ENCODE results near the gene DNAH12. TPM values are rescaled to one million over a fixed set of nuclear protein-coding genes. Genes with fewer than 3 reads are reported as not detected.

The DNAH12 gene
- total RNA-seq, 4 donors from 2014 or later, result under 0.01 to 1.1 (median 0.15) TPM

- H3K4me1 ChIP-seq, result peaks cover 0 to 54% (median under 1%) of the 10 kb centered on the region in 4 donors
- no peak for DNase-seq (ENCODE audit: low spot score in 2 of 2)
- no peak overlapping the region for H3K4me3 ChIP-seq
- 90 to 98% methylated on average over 7 of the region's 7 CpGs for WGBS, 2 donors
- H3K9me3 ChIP-seq, result no peaks in the 10 kb centered on the region
- no peak overlapping the region for H3K27ac ChIP-seq
- no peaks in the 10 kb centered on the region for H3K27me3 ChIP-seq
- peaks cover 0 to 37% (median 0%) of the 10 kb centered on the region in 3 donors for H3K36me3 ChIP-seq
- TF ChIP-seq EP300 (IDR thresholded peaks at IDR 0.05) (no peak), POLR2A (IDR thresholded peaks at IDR 0.05) (no peak)
These were observed 38.5 kb upstream of the DNAH12 start for GRCh38 chr3:57582474-57583168.

GRCh38 chr3:57577801-57578200 lies 33.7 kb upstream of the DNAH12 start:
- 91% methylated on average over 9 of the region's 9 CpGs for WGBS, 2 donors
- Histone ChIP-seq H3K4me3 (no peak overlapping the region), H3K27ac (no peak overlapping the region), H3K36me3 (peaks cover 2 to 62% (median 17%) of the 10 kb centered on the region in 3 donors), H3K27me3 (no peaks in the 10 kb centered on the region), H3K4me1 (peaks cover 0 to 37% (median 9%) of the 10 kb centered on the region in 4 donors), H3K9me3 (no peaks in the 10 kb centered on the region)
- no peak for TF ChIP-seq EP300 (IDR thresholded peaks at IDR 0.05)
- no peak for TF ChIP-seq POLR2A (IDR thresholded peaks at IDR 0.05)
- TF ChIP-seq CTCF (IDR thresholded peaks at IDR 0.05), result no peak
- DNase-seq (ENCODE audit: low spot score in 2 of 2), result no peak

GRCh38 chr3:57575966-57576626 lies 32.0 kb upstream of the DNAH12 start:
- WGBS, 2 donors, result 45 to 50% methylated on average over 3 of the region's 3 CpGs
- H3K9me3 ChIP-seq, result no peaks in the 10 kb centered on the region
- peaks cover 0 to 34% (median 9%) of the 10 kb centered on the region in 4 donors for H3K4me1 ChIP-seq
- no peak overlapping the region for H3K4me3 ChIP-seq
- peaks cover 2 to 60% (median 17%) of the 10 kb centered on the region in 3 donors for H3K36me3 ChIP-seq
- no peak for DNase-seq (ENCODE audit: low spot score in 2 of 2)
- H3K27me3 ChIP-seq, result no peaks in the 10 kb centered on the region
- TF ChIP-seq POLR2A (IDR thresholded peaks at IDR 0.05) (no peak), EP300 (IDR thresholded peaks at IDR 0.05) (no peak)
- H3K27ac ChIP-seq, result peak overlapping the region in 1 of 4 donors; percentile 80

- no peak overlapping the region for H3K27ac ChIP-seq
- H3K4me1 ChIP-seq, result peaks cover 0 to 16% (median 6%) of the 10 kb centered on the region in 4 donors
- no peak for DNase-seq (ENCODE audit: low spot score in 2 of 2)
- no peak overlapping the region for H3K4me3 ChIP-seq
- 81 to 84% methylated on average over 3 of the region's 3 CpGs for WGBS, 2 donors
- H3K27me3 ChIP-seq, result no peaks in the 10 kb centered on the region
- no peaks in the 10 kb centered on the region for H3K9me3 ChIP-seq
- H3K36me3 ChIP-seq, result peaks cover 2 to 64% (median 17%) of the 10 kb centered on the region in 3 donors
- TF ChIP-seq CTCF (IDR thresholded peaks at IDR 0.05) (no peak), EP300 (IDR thresholded peaks at IDR 0.05) (no peak), POLR2A (IDR thresholded peaks at IDR 0.05) (no peak)
These were observed 28.0 kb upstream of the DNAH12 start for GRCh38 chr3:57572096-57572495.

GRCh38 chr3:57570878-57571277 lies 26.7 kb upstream of the DNAH12 start:
- Histone ChIP-seq H3K27me3 (no peaks in the 10 kb centered on the region), H3K36me3 (peaks cover 2 to 76% (median 17%) of the 10 kb centered on the region in 3 donors)
- 96 to 97% methylated on average over 2 of the region's 2 CpGs for WGBS, 2 donors

More at GRCh38 chr3:57570878-57571277, 26.7 kb upstream of the DNAH12 start:
- no peak for DNase-seq (ENCODE audit: low spot score in 2 of 2)
- H3K4me1 ChIP-seq, result peaks cover 0 to 4% (median 0%) of the 10 kb centered on the region in 4 donors
- TF ChIP-seq CTCF (IDR thresholded peaks at IDR 0.05) (no peak), EP300 (IDR thresholded peaks at IDR 0.05) (no peak), POLR2A (IDR thresholded peaks at IDR 0.05) (no peak)
- no peak overlapping the region for H3K4me3 ChIP-seq
- no peak overlapping the region for H3K27ac ChIP-seq
- no peaks in the 10 kb centered on the region for H3K9me3 ChIP-seq

Data from tibial nerve (tissue), 4 donors.